ENCODE results near the gene TEX14. TPM values are rescaled to one million over a fixed set of nuclear protein-coding genes. Genes with fewer than 3 reads are reported as not detected.
"Not testable (repeated sequence)": the region's sequence is repeated elsewhere in the genome, so short reads cannot be mapped to it uniquely, and the experiment has no call there.

The TEX14 gene
- total RNA-seq, 1 donor from 2014 or later = 0.07 TPM

DNA sequence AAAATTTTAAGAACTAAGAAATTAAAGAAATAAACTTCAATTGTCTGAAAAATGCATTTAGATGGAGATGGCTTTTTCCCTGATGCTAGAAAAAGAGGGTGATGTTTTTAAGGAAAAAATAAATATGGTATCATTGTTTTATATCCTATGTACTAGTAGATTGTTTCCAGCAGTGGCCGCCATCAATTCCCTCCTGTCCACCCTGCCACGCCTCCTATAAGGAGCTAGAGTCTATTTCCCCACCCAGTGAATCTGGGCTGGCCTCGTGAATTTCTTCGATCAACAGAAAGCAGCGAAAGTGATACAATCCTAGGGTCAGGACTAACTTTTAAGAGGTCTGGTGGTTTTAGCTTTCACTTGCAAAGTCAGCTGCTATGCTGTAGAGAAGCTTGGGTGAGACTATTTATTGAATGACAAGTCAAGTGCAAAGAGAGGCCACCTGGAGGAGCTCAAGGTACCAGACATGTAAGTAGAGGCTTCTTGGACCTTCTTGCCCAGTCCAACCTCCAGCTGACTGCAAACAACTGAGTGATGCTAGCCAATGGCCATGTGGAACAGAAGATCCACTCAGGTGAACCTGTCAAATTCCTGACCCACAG lies 96.6 kb downstream of the TEX14 start:
- peaks cover 5% of the 10 kb centered on the region for H3K27me3 Mint-ChIP-seq
- intact Hi-C loops (cut with micrococcal nuclease) = no loop called here

DNA sequence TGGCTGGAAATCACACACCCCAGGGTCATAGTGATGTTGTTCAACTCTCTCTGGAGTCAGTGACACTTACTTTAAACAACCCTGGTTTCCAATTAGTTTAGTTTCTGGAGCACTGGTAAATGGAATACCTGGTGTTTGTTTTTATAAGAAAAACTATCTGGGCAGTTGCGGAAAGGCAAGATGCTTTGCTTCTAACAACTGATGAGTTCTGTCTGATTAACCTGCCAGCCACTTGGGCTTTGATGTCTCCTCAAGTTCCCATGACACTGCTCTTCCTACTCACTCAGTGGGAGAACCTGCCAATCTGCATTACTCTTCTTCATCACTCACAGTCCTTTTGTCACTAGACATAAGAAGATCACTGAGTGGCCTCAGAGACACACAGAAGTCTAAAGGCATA lies 98.7 kb downstream of the TEX14 start:
- Mint-ChIP-seq H3K27ac (no peak overlapping the region), H3K9me3 (no peaks in the 10 kb centered on the region), H3K4me3 (no peak overlapping the region), H3K27me3 (no peaks in the 10 kb centered on the region), H3K4me1 (no peaks in the 10 kb centered on the region), H3K36me3 (ENCODE audit: low read depth) (no peaks in the 10 kb centered on the region)
- intact Hi-C loops (cut with micrococcal nuclease) = no loop called here
- no peak for DNase-seq

More for the DNA sequence above, 96.6 kb downstream of the TEX14 start:
- H3K9me3 Mint-ChIP-seq = no peaks in the 10 kb centered on the region
- H3K4me3 Mint-ChIP-seq = no peak overlapping the region
- H3K27ac Mint-ChIP-seq = no peak overlapping the region
- H3K4me1 Mint-ChIP-seq = no peaks in the 10 kb centered on the region
- no peak for DNase-seq
- no peaks in the 10 kb centered on the region for H3K36me3 Mint-ChIP-seq (ENCODE audit: low read depth)

DNA sequence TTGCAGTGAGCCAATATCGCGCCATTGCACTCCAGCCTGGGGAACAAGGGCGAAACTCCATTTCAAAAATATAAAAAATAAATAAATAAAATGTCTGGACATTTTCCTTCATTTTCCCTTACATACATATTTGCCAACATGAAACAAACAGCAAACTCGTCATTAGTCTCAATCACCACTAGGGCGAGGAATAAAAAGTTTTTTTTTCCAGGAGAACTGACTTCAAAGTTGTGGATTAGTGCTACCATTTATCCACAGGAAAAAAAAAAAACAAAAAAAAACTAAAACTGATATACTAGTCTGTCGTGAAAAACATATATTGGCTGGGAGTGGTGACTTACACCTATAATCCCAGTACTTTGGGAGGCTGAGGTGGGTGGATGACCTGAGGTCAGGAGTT lies 100.4 kb downstream of the TEX14 start:
- DNase-seq = no peak
- no peaks in the 10 kb centered on the region for H3K36me3 Mint-ChIP-seq (ENCODE audit: low read depth)
- H3K27me3 Mint-ChIP-seq = peaks cover 1% of the 10 kb centered on the region
- H3K9me3 Mint-ChIP-seq = no peaks in the 10 kb centered on the region
- H3K4me1 Mint-ChIP-seq = peaks cover 1% of the 10 kb centered on the region
- H3K4me3 Mint-ChIP-seq = no peak overlapping the region
- intact Hi-C loops (cut with micrococcal nuclease) = no loop called here
- H3K27ac Mint-ChIP-seq = no peak overlapping the region

DNA sequence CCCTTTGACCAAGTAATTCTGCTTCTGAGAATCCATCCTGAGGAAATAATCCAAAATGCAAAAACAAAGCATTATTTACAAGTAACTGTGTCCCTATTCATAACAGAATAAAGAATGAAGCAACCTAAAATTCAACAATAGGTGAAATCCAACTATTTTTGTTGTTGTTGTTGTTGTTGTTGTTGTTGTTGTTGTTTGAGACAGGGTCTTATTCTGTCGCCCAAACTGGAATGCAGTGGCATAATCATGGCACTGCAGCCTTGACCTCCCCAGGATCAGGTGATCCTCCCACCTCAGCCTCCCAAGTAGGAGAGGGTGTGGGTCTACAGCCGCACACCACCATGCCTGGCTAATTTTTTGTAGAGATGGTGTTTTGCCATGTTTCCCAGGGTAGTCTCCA lies 101.5 kb downstream of the TEX14 start:
- H3K9me3 Mint-ChIP-seq = no peaks in the 10 kb centered on the region
- no peaks in the 10 kb centered on the region for H3K36me3 Mint-ChIP-seq (ENCODE audit: low read depth)
- H3K4me3 Mint-ChIP-seq = no peak overlapping the region
- H3K4me1 Mint-ChIP-seq = peaks cover 1% of the 10 kb centered on the region
- H3K27me3 Mint-ChIP-seq = peaks cover 4% of the 10 kb centered on the region
- no peak for DNase-seq
- no peak overlapping the region for H3K27ac Mint-ChIP-seq
- intact Hi-C loops (cut with micrococcal nuclease) = no loop called here

DNA sequence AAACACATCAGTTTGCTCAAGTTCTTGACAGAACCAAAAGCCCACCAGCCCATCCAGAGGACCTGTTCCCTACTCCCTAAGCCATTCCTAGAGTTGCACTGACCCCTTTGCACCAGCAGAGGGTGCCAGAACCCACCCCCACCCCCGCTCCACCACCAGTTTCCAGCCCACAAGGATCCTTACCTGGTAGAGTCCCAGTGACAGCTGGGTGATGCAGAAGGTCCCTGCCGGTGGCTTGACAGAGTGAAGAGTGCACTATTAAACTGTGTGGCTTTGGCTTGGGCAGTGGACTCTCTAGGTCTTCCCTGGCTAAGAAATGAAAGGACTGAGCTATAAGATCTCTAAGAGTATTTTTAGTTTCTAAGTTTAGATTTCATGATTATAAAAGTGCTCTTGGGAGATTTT lies 104.1 kb downstream of the TEX14 start:
- DNase-seq = peak; percentile 82
- intact Hi-C loops (cut with micrococcal nuclease) = loop anchor here (1.0 to 2.0 kb wide), 4 partner anchors 43 to 418 kb away; no protein-coding TSS in a partner anchor
- H3K36me3 Mint-ChIP-seq (ENCODE audit: low read depth) = no peaks in the 10 kb centered on the region
- no peak overlapping the region for H3K27ac Mint-ChIP-seq
- peaks cover 1% of the 10 kb centered on the region for H3K4me1 Mint-ChIP-seq
- no peak overlapping the region for H3K4me3 Mint-ChIP-seq
- no peaks in the 10 kb centered on the region for H3K9me3 Mint-ChIP-seq
- peaks cover 6% of the 10 kb centered on the region for H3K27me3 Mint-ChIP-seq

DNA sequence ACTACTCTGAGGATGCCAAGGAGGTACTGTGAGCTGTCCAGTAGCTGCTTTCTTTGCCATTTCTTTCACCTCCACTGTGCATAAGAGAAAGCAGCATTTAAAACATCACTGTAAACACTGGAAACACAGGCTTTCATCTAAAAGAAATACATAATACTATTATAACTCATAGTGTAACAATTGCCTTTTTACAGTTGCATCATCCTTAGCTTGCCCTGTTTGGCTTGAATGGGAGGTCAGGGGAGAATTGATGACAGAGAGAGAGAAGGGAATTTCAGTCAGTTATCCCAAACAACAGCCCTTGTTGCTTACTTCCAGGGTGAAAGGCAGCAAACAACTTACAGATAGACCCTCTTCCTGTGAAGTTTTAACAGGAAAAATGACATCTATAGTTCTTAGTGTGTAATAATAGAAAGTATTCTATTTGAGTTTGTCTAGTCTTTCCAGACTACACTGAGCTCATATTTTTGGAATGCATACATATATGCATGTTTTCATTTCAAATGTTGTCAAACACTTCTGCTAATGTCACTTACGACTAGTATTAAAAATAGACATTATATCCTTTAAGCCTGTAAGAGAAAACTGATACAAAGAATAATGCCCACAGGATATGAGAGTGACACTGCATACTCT lies 105.7 kb downstream of the TEX14 start:
- Mint-ChIP-seq H3K4me1 (peaks cover 1% of the 10 kb centered on the region), H3K9me3 (no peaks in the 10 kb centered on the region), H3K4me3 (no peak overlapping the region), H3K27ac (no peak overlapping the region), H3K36me3 (ENCODE audit: low read depth) (no peaks in the 10 kb centered on the region), H3K27me3 (peaks cover 6% of the 10 kb centered on the region)
- intact Hi-C loops (cut with micrococcal nuclease) = loop anchor here (2.0 kb wide), 2 partner anchors 45 to 67 kb away; no protein-coding TSS in a partner anchor
- DNase-seq = no peak

DNA sequence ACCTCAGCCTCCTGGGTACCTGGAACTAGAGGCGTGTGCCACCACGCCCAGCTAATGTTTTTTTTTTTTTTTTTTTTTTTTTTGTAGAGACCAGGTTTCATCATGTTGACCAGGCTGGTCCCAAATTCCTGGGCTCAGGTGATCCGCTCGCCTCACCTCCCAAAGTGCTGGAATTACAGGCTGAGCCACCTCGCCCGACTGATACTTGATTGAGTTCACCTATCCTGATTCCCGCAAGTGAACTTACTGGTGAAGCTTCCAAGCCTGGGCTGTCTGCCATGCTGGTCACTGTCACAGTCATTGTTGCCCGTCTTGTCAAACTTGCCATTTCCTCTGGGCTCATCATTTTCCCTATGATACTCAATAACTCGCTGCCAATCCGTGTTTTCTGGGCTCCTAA lies 106.3 kb downstream of the TEX14 start:
- Mint-ChIP-seq H3K36me3 (ENCODE audit: low read depth) (no peaks in the 10 kb centered on the region), H3K27me3 (peaks cover 6% of the 10 kb centered on the region), H3K4me1 (peaks cover 1% of the 10 kb centered on the region), H3K27ac (no peak overlapping the region), H3K9me3 (no peaks in the 10 kb centered on the region), H3K4me3 (no peak overlapping the region)
- DNase-seq = no peak
- intact Hi-C loops (cut with micrococcal nuclease) = no loop called here

DNA sequence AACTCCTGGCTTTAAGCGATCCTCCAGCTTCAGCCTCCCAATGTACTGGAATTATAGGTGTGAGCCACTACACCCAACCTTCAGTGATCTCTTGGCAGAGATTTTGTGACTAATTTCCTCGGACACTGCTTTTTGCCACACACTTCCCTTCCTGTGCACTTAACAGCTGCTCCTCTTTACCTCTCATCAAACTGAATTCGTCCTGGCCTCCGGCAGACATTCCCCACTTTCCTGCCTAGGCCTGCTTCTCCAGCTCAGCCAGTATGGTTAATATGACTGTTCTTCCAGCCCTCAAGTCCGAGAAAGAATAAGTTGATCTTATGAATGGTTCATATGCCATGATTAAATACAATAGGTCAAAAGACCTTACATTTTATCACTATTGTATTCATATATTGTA lies 108.4 kb downstream of the TEX14 start:
- H3K4me1 Mint-ChIP-seq = peaks cover 1% of the 10 kb centered on the region
- no peak overlapping the region for H3K4me3 Mint-ChIP-seq
- H3K9me3 Mint-ChIP-seq = no peaks in the 10 kb centered on the region
- peaks cover 6% of the 10 kb centered on the region for H3K27me3 Mint-ChIP-seq
- intact Hi-C loops (cut with micrococcal nuclease) = no loop called here
- H3K36me3 Mint-ChIP-seq (ENCODE audit: low read depth) = no peaks in the 10 kb centered on the region
- DNase-seq = no peak
- no peak overlapping the region for H3K27ac Mint-ChIP-seq

DNA sequence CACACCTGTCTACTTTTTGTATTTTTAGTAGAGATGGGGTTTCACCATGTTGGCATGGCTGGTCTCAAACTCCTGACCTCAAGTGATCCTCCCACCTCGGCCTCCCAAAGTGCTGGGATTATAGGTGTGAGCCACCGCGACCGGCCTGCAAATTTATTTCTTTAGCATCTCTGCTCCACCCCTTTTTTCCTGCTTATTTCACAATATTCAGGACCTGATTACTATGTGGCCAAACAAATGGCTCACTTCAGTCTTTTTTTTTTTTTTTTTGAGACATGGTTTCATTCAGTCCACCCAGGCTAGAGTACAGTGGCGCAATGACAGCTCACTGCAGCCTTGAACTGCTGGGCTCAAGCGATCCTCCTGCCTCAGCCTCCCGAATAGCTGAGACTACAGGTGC lies 109.1 kb downstream of the TEX14 start:
- H3K4me3 Mint-ChIP-seq; H3K27me3 Mint-ChIP-seq; H3K9me3 Mint-ChIP-seq; intact Hi-C loops (cut with micrococcal nuclease); DNase-seq; H3K27ac Mint-ChIP-seq; H3K36me3 Mint-ChIP-seq (ENCODE audit: low read depth); H3K4me1 Mint-ChIP-seq: not testable (repeated sequence)

DNA sequence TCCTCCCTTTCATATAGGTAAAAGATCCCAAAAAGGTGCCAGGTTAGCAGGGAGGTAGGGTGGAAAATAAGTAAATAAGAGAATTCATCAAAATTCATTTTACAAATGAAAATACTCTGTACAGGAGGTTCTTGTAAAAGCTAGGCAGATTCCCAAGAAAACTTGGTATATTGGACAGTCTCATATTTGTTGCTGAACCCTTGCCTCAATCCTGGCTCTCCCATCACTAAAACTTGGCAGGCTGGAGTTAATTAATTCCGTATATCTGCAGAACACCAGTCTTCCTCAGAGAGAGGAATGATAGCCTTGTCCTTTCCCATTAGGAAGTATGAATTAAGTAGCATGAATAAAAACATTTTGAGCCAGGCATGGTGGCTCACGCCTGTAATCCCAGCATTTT lies 111.2 kb downstream of the TEX14 start:
- intact Hi-C loops (cut with micrococcal nuclease) = no loop called here
- Mint-ChIP-seq H3K36me3 (ENCODE audit: low read depth) (no peaks in the 10 kb centered on the region), H3K4me1 (no peaks in the 10 kb centered on the region), H3K9me3 (no peaks in the 10 kb centered on the region), H3K4me3 (no peak overlapping the region), H3K27ac (no peak overlapping the region), H3K27me3 (peaks cover 4% of the 10 kb centered on the region)
- DNase-seq = no peak

DNA sequence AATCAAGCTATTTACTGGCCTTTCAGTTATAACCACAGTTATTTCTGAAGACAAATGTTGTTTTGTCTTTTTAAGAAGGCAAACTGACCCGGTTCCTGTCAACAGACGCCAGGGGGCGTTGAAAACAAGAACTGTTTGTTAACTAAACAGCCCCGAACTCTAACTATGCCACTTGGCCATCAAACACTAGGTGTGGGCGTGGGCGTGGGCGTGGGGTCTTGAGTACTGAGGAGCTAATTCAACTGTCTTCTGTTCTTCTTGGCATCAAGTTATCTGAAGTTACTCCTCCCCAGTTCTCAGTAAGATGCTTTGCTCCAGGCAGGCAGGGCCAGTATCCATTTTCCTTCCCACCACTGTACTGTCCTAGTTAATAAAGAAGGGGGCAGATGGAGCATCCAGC lies 114.1 kb downstream of the TEX14 start:
- Mint-ChIP-seq H3K36me3 (ENCODE audit: low read depth) (no peaks in the 10 kb centered on the region), H3K27ac (no peak overlapping the region), H3K4me3 (no peak overlapping the region), H3K27me3 (peaks cover 1% of the 10 kb centered on the region), H3K4me1 (peaks cover 7% of the 10 kb centered on the region), H3K9me3 (no peaks in the 10 kb centered on the region)
- intact Hi-C loops (cut with micrococcal nuclease) = no loop called here
- DNase-seq = peak; percentile 83

DNA sequence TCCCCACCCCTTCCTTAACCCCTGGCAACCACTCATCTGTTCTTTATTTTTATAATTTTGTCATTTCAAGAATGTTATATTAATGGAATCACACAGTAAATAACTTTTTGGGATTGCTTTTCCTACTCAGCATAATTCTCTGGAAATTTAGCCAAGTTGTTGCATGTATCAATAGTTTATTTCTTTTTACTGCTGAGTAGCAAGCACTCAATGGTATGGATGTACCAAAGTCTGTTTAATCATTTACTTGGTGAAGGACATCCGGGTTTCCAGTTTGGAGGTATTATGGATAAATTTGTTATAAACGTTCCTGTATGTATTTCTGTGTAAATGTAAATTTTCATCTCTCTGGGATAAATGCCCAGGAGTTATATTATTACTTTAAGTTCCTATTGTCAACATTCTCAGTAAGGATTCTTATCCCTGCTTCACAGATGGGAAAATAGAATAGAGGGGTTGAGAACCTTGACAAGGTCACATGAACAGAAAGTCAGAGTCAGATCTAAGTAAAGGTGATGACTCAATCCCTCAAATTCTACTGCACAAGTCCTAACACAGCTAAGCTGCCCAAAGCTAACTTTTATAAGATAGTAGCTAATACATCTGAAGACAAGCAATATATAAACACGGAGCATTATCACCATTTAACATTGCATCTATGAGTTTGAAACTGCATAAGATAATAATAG lies 115.0 kb downstream of the TEX14 start:
- H3K36me3 Mint-ChIP-seq (ENCODE audit: low read depth) = no peaks in the 10 kb centered on the region
- H3K9me3 Mint-ChIP-seq = no peaks in the 10 kb centered on the region
- no peak overlapping the region for H3K27ac Mint-ChIP-seq
- DNase-seq = no peak
- intact Hi-C loops (cut with micrococcal nuclease) = no loop called here
- H3K27me3 Mint-ChIP-seq = peaks cover 1% of the 10 kb centered on the region
- peaks cover 7% of the 10 kb centered on the region for H3K4me1 Mint-ChIP-seq
- no peak overlapping the region for H3K4me3 Mint-ChIP-seq

DNA sequence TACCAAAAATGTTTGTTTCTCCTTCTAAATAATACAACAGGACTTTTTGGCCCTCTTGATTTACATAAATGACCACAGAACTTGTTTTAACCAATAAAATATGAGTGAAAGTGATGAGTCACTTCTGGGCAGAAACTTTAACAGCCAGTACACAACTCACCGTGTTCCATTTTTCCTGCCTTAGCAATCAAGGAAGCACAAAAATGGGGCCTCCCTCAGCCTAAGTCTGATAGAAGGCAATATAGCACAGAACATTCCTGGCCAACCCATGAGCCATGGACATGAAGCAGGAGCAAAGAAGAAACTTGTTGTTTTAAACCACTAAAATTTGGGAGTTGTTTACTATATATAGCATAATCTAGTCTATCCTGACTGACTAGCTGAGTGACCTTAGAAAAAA lies 116.3 kb downstream of the TEX14 start:
- Mint-ChIP-seq H3K4me1 (peaks cover 7% of the 10 kb centered on the region), H3K36me3 (ENCODE audit: low read depth) (no peaks in the 10 kb centered on the region)

DNA sequence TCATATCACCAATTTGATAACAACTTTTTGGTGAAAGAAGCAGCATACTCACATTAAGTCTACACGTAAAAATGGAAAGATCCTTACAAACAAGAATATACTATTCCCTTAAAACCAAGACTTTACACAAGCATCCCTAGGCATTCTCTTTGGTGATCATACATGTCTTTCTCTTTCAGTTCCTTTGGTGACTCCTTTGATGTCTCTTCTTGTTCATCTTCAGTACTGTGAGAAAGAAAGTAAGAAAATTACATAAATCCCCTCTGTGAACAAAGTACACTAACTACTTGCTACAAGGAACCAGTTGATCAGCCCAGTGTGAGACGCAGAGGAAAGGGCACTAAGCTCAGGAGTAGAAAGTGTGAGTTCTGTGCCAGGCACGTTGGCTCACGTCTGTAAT lies 117.8 kb downstream of the TEX14 start:
- no peaks in the 10 kb centered on the region for H3K9me3 Mint-ChIP-seq
- no peak for DNase-seq
- no peak overlapping the region for H3K27ac Mint-ChIP-seq
- H3K27me3 Mint-ChIP-seq = peaks cover 7% of the 10 kb centered on the region
- no peak overlapping the region for H3K4me3 Mint-ChIP-seq
- H3K4me1 Mint-ChIP-seq = peaks cover 7% of the 10 kb centered on the region
- no peaks in the 10 kb centered on the region for H3K36me3 Mint-ChIP-seq (ENCODE audit: low read depth)
- intact Hi-C loops (cut with micrococcal nuclease) = no loop called here

More for the DNA sequence above, 116.3 kb downstream of the TEX14 start:
- Mint-ChIP-seq H3K9me3 (no peaks in the 10 kb centered on the region), H3K4me3 (no peak overlapping the region), H3K27ac (peak overlapping the region; percentile 48), H3K27me3 (peaks cover 1% of the 10 kb centered on the region)
- intact Hi-C loops (cut with micrococcal nuclease) = no loop called here
- no peak for DNase-seq
